Activated CD4-positive, alpha-beta memory T cell treated with anti-CD3 and anti-CD28 coated beads for 36 hours (primary cell): ENCODE results near the gene CTNNA3. TPM values are rescaled to one million over a fixed set of nuclear protein-coding genes. Genes with fewer than 3 reads are reported as not detected.
"Not testable (repeated sequence)": the region's sequence is repeated elsewhere in the genome, so short reads cannot be mapped to it uniquely, and the experiment has no call there.

Experiments used
- CTCF ChIA-PET: fragments of 350-600 bp; sonication (Branson Sonifier 250); formaldehyde crosslinking; loops from one replicate; lab custom pipeline; 2021; ENCODE audit warnings: antibody characterized with exemption, inconsistent platforms; lab: Charles Lee
- POLR2A ChIA-PET: fragments of 350-600 bp; sonication (Branson Sonifier 250); formaldehyde crosslinking; loops from one replicate; lab custom pipeline; 2021; ENCODE audit warnings: antibody characterized with exemption; lab: Charles Lee
- DNase-seq: peaks from one replicate; pipeline ENCODE4 v3.0.0-alpha.2; 2020
- H3K27ac Mint-ChIP-seq: one replicate; pipeline ENCODE4 v1.8.0; 2021; ENCODE audit warnings: mixed read lengths
- H3K27me3 Mint-ChIP-seq: one replicate; pipeline ENCODE4 v1.8.0; 2021; ENCODE audit warnings: mixed read lengths
- H3K36me3 Mint-ChIP-seq: one replicate; pipeline ENCODE4 v1.8.0; 2021; ENCODE audit warnings: mixed read lengths
- H3K4me1 Mint-ChIP-seq: one replicate; pipeline ENCODE4 v1.8.0; 2021; ENCODE audit warnings: low read depth, mixed read lengths
- H3K4me3 Mint-ChIP-seq: one replicate; pipeline ENCODE4 v1.8.0; 2021; ENCODE audit warnings: mild to moderate bottlenecking, mixed read lengths
- H3K9me3 Mint-ChIP-seq: one replicate; pipeline ENCODE4 v1.8.0; 2021; ENCODE audit warnings: mixed read lengths
- intact Hi-C: fragments of 100-400 bp; cut with micrococcal nuclease; formaldehyde crosslinking; loops from one replicate; pipeline ENCODE4 v1.15.1; 2023
- total RNA-seq, 2 experiments: library from RNA; stranded (reverse); gene quantifications; one replicate each; pipeline ENCODE4 v1.2.3, GENCODE V29; 2021

The CTNNA3 gene
- total RNA-seq, 2 experiments from 2014 or later = not detected

DNA sequence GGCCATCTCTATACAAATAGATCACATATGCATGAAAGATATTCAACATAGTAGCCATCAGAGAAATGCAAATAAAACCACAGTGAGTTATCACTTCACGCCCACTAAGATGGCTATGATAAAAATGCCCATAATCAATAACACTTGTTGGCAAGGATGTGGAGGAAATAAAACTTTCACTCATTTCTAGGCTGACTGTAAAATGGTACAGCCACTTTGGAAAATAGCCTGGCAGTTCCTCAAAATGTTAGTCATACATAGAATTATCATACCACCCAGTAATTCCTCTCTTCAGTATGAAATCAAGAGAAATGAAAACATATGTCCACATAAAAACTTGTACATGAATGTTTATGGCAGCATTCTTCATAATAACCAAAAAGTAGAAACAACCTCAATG lies 445.3 kb downstream of the CTNNA3 start:
- no peak overlapping the region for H3K4me3 Mint-ChIP-seq
- POLR2A ChIA-PET = no interaction called here
- intact Hi-C loops = no loop called here
- no peaks in the 10 kb centered on the region for H3K9me3 Mint-ChIP-seq
- H3K27me3 Mint-ChIP-seq = peaks cover 1% of the 10 kb centered on the region
- CTCF ChIA-PET = no interaction called here
- H3K27ac Mint-ChIP-seq = no peak overlapping the region
- H3K36me3 Mint-ChIP-seq = no peaks in the 10 kb centered on the region
- DNase-seq = no peak
- no peaks in the 10 kb centered on the region for H3K4me1 Mint-ChIP-seq

DNA sequence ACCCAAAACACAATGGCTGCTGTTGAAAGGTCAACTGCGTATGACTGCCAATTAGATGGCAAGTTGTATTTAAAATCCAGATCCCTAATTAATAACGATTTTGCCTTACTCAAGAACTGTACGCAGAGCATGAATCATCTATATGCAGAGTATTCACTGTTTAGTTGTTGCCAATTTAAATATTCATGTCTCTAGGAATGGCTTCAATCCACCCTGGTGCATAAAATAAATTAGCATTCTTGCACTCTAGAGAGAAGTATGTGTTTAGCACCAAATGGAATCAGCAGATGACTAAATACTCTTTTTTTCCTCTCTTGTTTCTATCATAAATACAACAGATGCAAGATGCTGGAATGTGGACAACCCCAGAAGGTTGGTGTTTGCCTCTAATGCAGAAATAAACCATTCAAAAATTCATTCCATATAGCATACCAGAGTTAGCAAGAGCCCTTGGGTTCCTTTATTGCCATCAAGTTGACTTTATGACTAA lies 449.9 kb downstream of the CTNNA3 start:
- Mint-ChIP-seq H3K27ac (no peak overlapping the region), H3K9me3 (no peaks in the 10 kb centered on the region), H3K27me3 (no peaks in the 10 kb centered on the region), H3K4me3 (no peak overlapping the region), H3K36me3 (no peaks in the 10 kb centered on the region), H3K4me1 (no peaks in the 10 kb centered on the region)
- POLR2A ChIA-PET = no interaction called here
- intact Hi-C loops = no loop called here
- no peak for DNase-seq
- CTCF ChIA-PET = no interaction called here

DNA sequence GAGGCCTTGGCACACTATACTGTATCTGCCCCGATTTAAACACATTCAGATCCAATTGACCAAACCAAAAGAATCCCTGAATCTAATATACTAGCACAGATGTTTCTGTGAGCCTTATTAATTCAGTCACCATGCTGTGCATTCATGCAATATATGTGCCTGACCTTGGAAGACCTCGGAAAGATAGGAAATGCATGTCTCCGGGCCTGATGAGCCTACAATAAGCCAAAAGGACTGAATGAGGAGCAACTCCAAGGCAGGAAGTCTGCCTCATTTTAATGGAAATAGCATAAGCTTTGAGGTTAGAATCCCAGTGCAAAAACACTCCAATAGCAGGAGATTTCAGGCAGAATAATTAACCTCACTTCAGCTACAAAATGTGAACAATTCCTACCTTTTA lies 453.5 kb downstream of the CTNNA3 start:
- Mint-ChIP-seq H3K36me3 (no peaks in the 10 kb centered on the region), H3K27me3 (no peaks in the 10 kb centered on the region), H3K4me1 (no peaks in the 10 kb centered on the region), H3K27ac (no peak overlapping the region), H3K9me3 (no peaks in the 10 kb centered on the region), H3K4me3 (no peak overlapping the region)
- CTCF ChIA-PET = no interaction called here
- intact Hi-C loops = no loop called here
- POLR2A ChIA-PET = no interaction called here
- DNase-seq = no peak

DNA sequence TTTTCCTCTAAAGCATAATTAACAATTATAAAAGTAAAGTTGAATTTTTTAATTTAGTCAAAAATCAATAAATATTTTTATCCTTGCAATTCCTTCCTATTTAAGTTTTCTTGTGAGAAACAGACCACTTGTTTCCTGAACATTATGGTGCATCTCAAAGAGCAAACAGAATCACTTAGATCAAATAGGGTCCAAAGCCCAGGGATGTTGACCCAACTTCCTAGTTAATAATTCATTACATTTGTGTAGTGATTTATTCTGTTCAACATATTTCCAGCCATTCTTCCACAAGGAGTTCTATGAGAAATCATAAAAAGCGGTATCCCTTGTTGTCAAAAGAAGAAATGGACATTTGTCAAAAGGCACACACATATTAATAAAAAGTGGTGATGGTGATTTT lies 454.5 kb downstream of the CTNNA3 start:
- H3K27me3 Mint-ChIP-seq = no peaks in the 10 kb centered on the region
- CTCF ChIA-PET = no interaction called here

DNA sequence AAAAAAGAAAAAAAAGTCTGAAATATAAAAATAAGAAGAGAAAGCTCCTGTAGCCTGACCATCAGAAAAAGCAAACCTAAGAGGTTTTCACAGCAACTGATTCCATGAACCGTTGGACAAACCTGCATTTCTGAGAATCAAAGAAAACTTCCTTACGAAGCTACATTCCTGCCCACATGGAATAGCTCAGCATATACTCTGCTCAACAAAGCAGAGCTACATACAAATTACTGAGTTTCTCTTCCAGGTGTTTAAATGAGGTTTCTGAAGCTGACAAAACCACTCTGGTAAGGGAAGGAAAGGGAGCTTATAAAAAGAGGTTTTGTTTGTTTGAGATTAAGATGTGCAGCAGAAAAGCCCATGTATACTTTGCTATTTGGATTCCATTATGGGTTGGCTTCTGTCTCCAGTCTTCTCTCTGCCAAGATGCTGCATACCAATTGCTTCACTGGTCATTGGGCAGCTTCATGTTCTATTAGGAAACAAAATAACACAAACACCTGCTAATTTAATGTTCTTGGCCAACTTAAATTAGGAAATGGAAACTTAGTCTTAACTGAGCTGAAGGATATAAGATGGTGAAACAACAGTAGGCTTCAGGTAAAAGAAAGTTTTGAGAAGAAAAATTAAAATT lies 456.0 kb downstream of the CTNNA3 start:
- Mint-ChIP-seq H3K9me3 (peaks cover 2% of the 10 kb centered on the region), H3K36me3 (no peaks in the 10 kb centered on the region), H3K27me3 (no peaks in the 10 kb centered on the region), H3K27ac (no peak overlapping the region), H3K4me1 (no peaks in the 10 kb centered on the region), H3K4me3 (no peak overlapping the region)
- ChIA-PET CTCF (no interaction called here), POLR2A (no interaction called here)
- DNase-seq = no peak
- intact Hi-C loops = no loop called here

More for the DNA sequence above, 454.5 kb downstream of the CTNNA3 start:
- peaks cover 2% of the 10 kb centered on the region for H3K9me3 Mint-ChIP-seq
- DNase-seq = no peak
- H3K36me3 Mint-ChIP-seq = no peaks in the 10 kb centered on the region
- no peak overlapping the region for H3K27ac Mint-ChIP-seq
- intact Hi-C loops = no loop called here
- POLR2A ChIA-PET = no interaction called here
- no peak overlapping the region for H3K4me3 Mint-ChIP-seq
- H3K4me1 Mint-ChIP-seq = no peaks in the 10 kb centered on the region

DNA sequence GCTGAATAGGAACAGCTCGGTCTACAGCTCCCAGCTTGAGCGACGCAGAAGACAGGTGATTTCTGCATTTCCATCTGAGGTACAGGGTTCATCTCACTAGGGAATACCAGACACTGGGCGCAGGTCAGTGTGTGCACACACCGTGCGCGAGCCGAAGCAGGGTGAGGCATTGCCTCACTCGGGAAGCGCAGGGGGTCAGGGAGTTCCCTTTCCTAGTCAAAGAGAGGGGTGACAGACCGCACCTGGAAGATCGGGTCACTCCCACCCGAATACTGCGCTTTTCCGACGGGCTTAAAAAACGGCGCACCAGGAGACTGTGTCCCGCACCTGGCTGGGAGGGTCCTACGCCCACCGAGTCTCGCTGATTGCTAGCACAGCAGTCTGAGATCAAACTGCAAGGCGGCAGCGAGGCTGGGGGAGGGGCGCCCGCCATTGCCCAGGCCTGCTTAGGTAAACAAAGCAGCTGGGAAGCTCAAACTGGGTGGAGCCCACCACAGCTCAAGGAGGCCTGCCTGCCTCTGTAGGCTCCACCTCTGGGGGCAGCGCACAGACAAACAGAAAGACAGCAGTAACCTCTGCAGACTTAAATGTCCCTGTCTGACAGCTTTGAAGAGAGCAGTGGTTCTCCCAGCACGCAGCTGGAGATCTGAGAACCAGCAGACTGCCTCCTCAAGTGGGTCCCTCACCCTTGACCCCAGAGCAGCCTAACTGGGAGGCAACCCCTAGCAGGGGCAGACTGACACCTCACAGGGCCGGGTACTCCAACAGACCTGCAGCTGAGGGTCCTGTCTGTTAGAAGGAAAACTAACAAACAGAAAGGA lies 465.1 kb downstream of the CTNNA3 start:
- intact Hi-C loops, H3K9me3 Mint-ChIP-seq, DNase-seq, H3K4me1 Mint-ChIP-seq, POLR2A ChIA-PET, CTCF ChIA-PET, H3K27ac Mint-ChIP-seq, H3K4me3 Mint-ChIP-seq, H3K36me3 Mint-ChIP-seq: not testable (repeated sequence)
- peaks cover 23% of the 10 kb centered on the region for H3K27me3 Mint-ChIP-seq

DNA sequence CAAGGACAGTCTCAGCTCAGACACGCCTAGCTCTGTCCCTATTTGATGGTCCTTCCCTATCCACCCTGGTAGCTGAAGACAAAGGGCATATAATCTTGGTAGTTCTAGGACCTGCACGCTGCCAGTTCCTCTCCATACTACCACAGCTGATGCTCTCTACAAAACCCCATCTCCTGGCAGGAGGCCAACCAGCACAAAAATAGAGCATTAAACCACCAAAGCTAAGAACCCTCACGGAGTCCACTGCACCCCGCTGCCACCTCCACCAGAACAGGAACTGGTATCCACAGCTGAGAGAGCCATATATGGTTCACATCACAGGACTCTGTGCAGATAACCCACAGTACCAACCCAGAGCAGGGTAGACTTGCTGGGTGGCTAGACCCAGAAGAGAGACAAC lies 470.8 kb downstream of the CTNNA3 start:
- Mint-ChIP-seq H3K27ac (no peak overlapping the region), H3K27me3 (peaks cover 18% of the 10 kb centered on the region), H3K4me1 (no peaks in the 10 kb centered on the region), H3K4me3 (no peak overlapping the region), H3K9me3 (peaks cover 7% of the 10 kb centered on the region), H3K36me3 (peaks cover 1% of the 10 kb centered on the region)
- POLR2A ChIA-PET = no interaction called here
- CTCF ChIA-PET = no interaction called here
- intact Hi-C loops = no loop called here
- no peak for DNase-seq

DNA sequence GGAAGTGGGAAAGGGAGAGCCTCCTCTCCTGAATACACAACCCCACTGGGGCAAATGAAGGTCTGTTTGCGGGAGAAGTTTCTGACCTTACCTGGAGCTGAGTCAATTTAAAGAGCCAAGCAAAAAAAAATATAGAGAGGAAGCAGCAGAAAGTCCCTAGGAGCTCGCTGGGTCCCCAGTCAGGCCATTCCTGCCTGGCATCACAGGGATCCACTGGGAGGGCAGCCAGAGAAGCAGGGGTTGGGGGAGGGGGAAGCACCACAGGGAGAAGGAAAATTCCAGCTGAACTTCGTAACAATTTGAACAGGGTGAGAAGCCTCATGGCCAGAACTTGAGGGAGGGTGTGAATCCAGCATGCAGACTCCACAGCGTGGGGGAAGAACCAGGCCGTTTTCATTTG lies 471.4 kb downstream of the CTNNA3 start:
- H3K36me3 Mint-ChIP-seq = peaks cover 1% of the 10 kb centered on the region
- intact Hi-C loops = no loop called here
- CTCF ChIA-PET = no interaction called here
- POLR2A ChIA-PET = interaction anchor here (0.6 kb wide), 1 partner anchor 117 kb away, joined by 3 read pairs; no protein-coding TSS in a partner anchor
- no peaks in the 10 kb centered on the region for H3K4me1 Mint-ChIP-seq
- no peak overlapping the region for H3K27ac Mint-ChIP-seq
- H3K9me3 Mint-ChIP-seq = peaks cover 5% of the 10 kb centered on the region
- DNase-seq = no peak
- H3K4me3 Mint-ChIP-seq = no peak overlapping the region
- H3K27me3 Mint-ChIP-seq = peaks cover 12% of the 10 kb centered on the region

DNA sequence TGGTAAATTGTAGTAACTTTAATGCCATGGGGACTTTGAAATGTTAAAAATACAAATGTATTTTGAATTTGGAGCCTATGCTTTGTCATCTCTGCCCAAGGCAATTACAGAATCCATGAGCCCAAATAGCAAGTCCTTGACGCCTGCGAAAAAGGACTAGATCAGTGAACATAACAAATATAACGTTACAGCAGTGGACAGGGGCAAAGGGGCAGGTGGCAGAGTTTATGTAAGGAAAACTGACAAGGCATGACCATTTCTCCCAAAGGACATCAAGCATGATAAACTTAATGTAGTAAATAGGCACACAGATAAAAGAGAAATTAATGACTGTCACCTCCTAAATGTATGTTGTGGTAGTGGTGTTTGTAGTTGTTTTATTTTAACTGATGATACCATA lies 473.1 kb downstream of the CTNNA3 start:
- Mint-ChIP-seq H3K4me3 (no peak overlapping the region), H3K36me3 (peaks cover 1% of the 10 kb centered on the region), H3K27ac (no peak overlapping the region), H3K27me3 (peaks cover 8% of the 10 kb centered on the region), H3K9me3 (peaks cover 5% of the 10 kb centered on the region), H3K4me1 (no peaks in the 10 kb centered on the region)
- ChIA-PET POLR2A (no interaction called here), CTCF (no interaction called here)
- intact Hi-C loops = no loop called here
- DNase-seq = no peak

DNA sequence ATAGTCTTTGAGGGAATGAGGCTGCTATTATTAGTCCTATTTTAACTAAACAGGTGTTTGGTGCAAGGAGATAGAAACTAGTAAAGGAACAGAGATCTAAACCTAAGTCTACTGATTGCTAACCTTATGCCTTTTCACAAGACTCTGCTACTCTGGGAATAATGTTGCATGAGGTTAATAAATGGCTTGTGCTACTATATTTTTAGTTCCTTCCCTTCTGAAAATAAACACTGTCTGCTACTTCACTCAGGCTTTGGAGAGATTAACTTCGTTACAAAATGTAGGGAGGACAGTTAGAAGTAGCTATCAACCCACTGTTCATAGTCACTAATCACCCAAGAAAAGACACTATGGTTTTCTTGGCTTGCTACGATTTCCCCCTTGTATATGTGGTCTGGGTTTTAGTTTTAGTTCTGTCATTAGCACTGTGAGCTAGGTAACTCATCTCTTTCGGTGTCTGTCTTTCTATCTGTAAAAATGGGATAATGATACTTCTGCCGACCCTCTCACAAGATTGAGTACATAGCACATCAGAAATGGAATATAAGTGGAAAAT lies 474.0 kb downstream of the CTNNA3 start:
- no peak overlapping the region for H3K4me3 Mint-ChIP-seq
- intact Hi-C loops = no loop called here
- H3K9me3 Mint-ChIP-seq = no peaks in the 10 kb centered on the region
- no peak for DNase-seq
- no peaks in the 10 kb centered on the region for H3K4me1 Mint-ChIP-seq
- ChIA-PET CTCF (no interaction called here), POLR2A (no interaction called here)
- peaks cover 3% of the 10 kb centered on the region for H3K27me3 Mint-ChIP-seq
- H3K27ac Mint-ChIP-seq = no peak overlapping the region
- peaks cover 1% of the 10 kb centered on the region for H3K36me3 Mint-ChIP-seq

DNA sequence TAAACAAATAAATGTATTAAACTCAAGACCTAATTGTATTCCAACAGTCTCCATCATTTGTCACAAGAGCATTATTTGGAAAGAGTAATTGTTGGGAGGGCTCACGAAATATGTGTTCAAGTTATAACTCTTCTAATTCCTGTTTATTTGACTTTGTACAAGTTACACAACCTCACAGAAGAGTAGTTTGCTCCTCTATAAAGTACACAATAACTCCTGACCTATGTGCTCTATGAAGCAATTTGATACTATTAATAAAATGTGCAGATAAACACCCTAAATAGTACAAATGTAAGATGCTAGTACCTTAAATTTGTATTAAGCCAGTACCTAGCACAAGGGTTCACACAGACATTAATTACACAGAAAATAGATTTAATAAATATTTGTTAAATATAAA lies 484.3 kb downstream of the CTNNA3 start:
- Mint-ChIP-seq H3K4me3 (no peak overlapping the region), H3K27ac (no peak overlapping the region), H3K4me1 (no peaks in the 10 kb centered on the region), H3K27me3 (no peaks in the 10 kb centered on the region), H3K9me3 (no peaks in the 10 kb centered on the region), H3K36me3 (no peaks in the 10 kb centered on the region)
- CTCF ChIA-PET = no interaction called here
- intact Hi-C loops = no loop called here
- no peak for DNase-seq
- POLR2A ChIA-PET = no interaction called here

DNA sequence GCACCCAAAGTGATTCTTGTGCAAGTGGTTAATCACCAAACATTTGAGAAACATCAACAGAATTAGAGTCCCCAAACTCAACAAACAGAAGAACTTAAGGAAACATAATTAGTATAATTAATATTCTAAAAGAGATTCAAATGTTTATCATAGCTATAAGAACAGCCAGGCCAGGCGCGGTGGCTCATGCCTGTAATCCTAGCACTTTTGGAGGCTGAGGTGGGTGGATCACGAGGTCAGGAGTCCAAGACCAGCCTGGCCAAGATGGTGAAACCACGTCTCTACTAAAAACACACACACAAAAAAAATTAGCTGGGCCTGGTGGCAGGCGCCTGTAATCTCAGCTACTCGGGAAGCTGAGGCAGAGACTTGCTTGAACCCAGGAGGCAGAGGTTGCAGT lies 488.1 kb downstream of the CTNNA3 start:
- H3K36me3 Mint-ChIP-seq, intact Hi-C loops, H3K4me1 Mint-ChIP-seq, DNase-seq, H3K27me3 Mint-ChIP-seq, CTCF ChIA-PET, H3K9me3 Mint-ChIP-seq, H3K27ac Mint-ChIP-seq, H3K4me3 Mint-ChIP-seq, POLR2A ChIA-PET: not testable (repeated sequence)
